ENCODE data around the gene FNDC3A. TPM values are rescaled to one million over a fixed set of nuclear protein-coding genes. Genes with fewer than 3 reads are reported as not detected.

The FNDC3A gene
- total RNA-seq, 1 donor from 2014 or later, result 39.4 TPM

DNA sequence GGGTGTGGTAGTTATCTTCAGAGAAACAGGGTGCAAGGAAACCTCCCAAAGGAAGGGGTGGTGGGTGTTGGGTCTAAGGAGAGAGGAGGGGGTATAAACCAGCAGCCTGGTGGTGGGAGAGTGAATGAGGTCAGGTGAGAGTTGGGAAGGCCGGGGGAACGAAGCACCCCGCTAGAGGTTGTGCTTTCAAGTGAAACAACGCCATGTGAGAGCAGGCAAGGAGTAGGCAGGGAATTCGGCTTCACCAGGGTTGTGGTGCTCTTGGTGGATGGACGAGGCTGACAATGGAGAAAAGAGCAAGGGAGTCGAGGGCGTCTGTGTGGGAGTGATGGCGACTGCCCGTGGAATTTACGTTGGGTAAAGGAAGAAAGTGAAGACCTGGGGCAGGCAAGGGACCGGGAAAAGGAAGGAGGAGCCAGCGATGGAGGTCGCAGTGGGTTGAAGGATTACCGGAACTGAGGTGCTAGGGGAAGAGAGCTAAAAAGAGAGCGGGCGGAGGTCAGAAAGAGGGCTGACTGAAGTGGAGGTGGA lies 242.3 kb downstream of the FNDC3A start:
- TF ChIP-seq CTCF (IDR thresholded peaks at IDR 0.05; ENCODE audit: unreplicated experiment), result no peak
- peak overlapping the region; percentile 78 for H3K4me3 Mint-ChIP-seq (ENCODE audit: unreplicated experiment)
- no peak for DNase-seq (ENCODE audit: low spot score)
- peak overlapping the region; percentile 53 for H3K27ac Mint-ChIP-seq (ENCODE audit: unreplicated experiment)
- H3K36me3 Mint-ChIP-seq (ENCODE audit: low read depth, unreplicated experiment), result peaks cover 17% of the 10 kb centered on the region
- peaks cover 26% of the 10 kb centered on the region for H3K27me3 Mint-ChIP-seq (ENCODE audit: unreplicated experiment)
- peaks cover 29% of the 10 kb centered on the region for H3K4me1 Mint-ChIP-seq (ENCODE audit: unreplicated experiment)
- H3K9me3 Mint-ChIP-seq (ENCODE audit: unreplicated experiment), result peaks cover 6% of the 10 kb centered on the region

DNA sequence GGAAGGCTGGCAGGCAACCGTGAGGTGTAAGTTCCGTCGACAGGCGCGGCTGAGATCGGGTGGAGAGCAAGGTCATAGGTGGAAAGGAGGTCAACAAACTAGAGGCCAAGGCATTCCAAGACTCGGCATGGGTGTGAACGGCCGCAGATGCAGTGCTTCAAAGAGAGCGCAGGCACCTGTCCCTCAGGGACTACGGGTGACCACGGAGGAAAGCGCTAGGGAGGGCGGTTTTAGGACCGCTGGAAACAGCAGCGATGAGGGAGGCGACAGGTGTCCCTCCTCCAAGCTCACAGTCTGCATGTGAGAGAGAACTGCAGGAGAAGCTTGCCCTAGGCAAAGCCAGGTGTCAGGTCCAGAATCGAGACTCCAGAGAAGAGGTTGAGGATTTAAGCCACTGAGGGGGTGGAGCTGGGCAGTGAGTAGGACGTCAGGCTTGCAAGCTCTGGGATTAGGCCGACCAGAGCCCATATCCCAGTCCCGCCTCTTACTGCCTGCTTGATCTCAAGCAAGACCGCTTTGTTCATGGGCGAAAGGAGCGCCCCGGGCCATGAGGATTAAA lies 242.9 kb downstream of the FNDC3A start:
- Mint-ChIP-seq H3K36me3 (ENCODE audit: low read depth, unreplicated experiment) (peaks cover 17% of the 10 kb centered on the region), H3K27me3 (ENCODE audit: unreplicated experiment) (peaks cover 26% of the 10 kb centered on the region), H3K27ac (ENCODE audit: unreplicated experiment) (no peak overlapping the region), H3K4me1 (ENCODE audit: unreplicated experiment) (peaks cover 29% of the 10 kb centered on the region), H3K4me3 (ENCODE audit: unreplicated experiment) (peak overlapping the region; percentile 78), H3K9me3 (ENCODE audit: unreplicated experiment) (peaks cover 6% of the 10 kb centered on the region)
- DNase-seq (ENCODE audit: low spot score), result no peak
- TF ChIP-seq CTCF (IDR thresholded peaks at IDR 0.05; ENCODE audit: unreplicated experiment), result no peak

DNA sequence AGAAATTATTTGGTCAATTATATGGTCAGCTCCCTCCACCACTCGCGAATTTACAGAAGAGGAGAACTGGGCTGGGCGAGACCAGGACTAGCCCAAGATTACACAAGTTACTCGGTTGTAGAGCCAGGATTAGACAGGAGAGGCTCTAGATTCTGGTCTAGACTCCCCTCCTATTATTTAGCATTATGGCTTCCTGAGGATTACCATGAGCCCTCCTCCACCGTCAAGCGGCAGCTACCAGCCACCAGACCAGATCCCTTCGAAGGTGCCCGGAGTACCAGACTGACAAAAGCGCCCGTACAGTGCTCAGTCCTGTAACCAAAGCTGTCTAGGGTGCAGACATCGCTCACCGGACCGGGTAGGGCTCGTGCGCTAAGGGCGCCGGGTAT lies 243.9 kb downstream of the FNDC3A start:
- no peak for DNase-seq (ENCODE audit: low spot score)
- Mint-ChIP-seq H3K4me1 (ENCODE audit: unreplicated experiment) (peaks cover 28% of the 10 kb centered on the region), H3K27ac (ENCODE audit: unreplicated experiment) (peak overlapping the region; percentile 72), H3K4me3 (ENCODE audit: unreplicated experiment) (peak overlapping the region; percentile 74), H3K9me3 (ENCODE audit: unreplicated experiment) (peaks cover 6% of the 10 kb centered on the region), H3K36me3 (ENCODE audit: low read depth, unreplicated experiment) (peaks cover 17% of the 10 kb centered on the region), H3K27me3 (ENCODE audit: unreplicated experiment) (peaks cover 29% of the 10 kb centered on the region)
- TF ChIP-seq CTCF (IDR thresholded peaks at IDR 0.05; ENCODE audit: unreplicated experiment), result no peak

DNA sequence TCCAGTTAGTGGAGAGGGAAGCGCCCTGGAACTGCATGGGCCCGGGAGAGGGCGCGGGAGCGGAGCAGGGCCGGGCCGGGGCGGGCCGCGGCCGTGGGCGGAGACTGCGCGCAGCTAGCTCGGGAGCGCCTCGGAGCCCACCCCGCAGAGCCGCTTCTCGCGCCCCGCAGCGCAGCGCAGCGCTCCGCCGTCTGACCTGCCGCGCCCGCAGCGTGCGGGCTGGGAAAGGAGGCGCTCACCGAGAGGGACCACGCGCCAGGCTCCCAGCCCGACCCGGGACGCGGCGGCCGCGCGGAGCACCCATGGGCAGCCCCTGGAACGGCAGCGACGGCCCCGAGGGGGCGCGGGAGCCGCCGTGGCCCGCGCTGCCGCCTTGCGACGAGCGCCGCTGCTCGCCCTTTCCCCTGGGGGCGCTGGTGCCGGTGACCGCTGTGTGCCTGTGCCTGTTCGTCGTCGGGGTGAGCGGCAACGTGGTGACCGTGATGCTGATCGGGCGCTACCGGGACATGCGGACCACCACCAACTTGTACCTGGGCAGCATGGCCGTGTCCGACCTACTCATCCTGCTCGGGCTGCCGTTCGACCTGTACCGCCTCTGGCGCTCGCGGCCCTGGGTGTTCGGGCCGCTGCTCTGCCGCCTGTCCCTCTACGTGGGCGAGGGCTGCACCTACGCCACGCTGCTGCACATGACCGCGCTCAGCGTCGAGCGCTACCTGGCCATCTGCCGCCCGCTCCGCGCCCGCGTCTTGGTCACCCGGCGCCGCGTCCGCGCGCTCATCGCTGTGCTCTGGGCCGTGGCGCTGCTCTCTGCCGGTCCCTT lies 244.5 kb downstream of the FNDC3A start, which contains the start of gene MLNR:
Gene MLNR (plus strand): TSS at position 303 of the 820 bp plus-strand sequence. CDS start 0 bp downstream, at position 303.
- Mint-ChIP-seq H3K4me1 (ENCODE audit: unreplicated experiment) (peaks cover 22% of the 10 kb centered on the region), H3K36me3 (ENCODE audit: low read depth, unreplicated experiment) (peaks cover 17% of the 10 kb centered on the region), H3K9me3 (ENCODE audit: unreplicated experiment) (peaks cover 6% of the 10 kb centered on the region), H3K27me3 (ENCODE audit: unreplicated experiment) (peaks cover 29% of the 10 kb centered on the region), H3K27ac (ENCODE audit: unreplicated experiment) (peak within 1 kb of the TSS; percentile 72), H3K4me3 (ENCODE audit: unreplicated experiment) (peak within 1 kb of the TSS; percentile 74)
- peak; percentile 28 for TF ChIP-seq CTCF (IDR thresholded peaks at IDR 0.05; ENCODE audit: unreplicated experiment)
- DNase-seq (ENCODE audit: low spot score), result peak; percentile 41

Measured in endothelial cell (in vitro differentiated cells).